Measurements from ENCODE around the gene BTK.

GRCh38 chrX:101399825-101400224 lies 13.8 kb upstream of the BTK start:
- no peak for TF ChIP-seq CTCF (IDR thresholded peaks at IDR 0.05; ENCODE audit: low read depth, low read length, poor library complexity, severe bottlenecking)
- TF ChIP-seq EZH2phosphoT487 (IDR thresholded peaks at IDR 0.05; ENCODE audit: borderline replicate concordance, low read length): no peak
